ENCODE results near the gene RNU1-4. TPM values are rescaled to one million over a fixed set of nuclear protein-coding genes. Genes with fewer than 3 reads are reported as not detected.
"Not testable (repeated sequence)": the region's sequence is repeated elsewhere in the genome, so short reads cannot be mapped to it uniquely, and the experiment has no call there.

The RNU1-4 gene
- under 0.01 and 5,258 TPM in 2 replicates for total RNA-seq

- DNase-seq (ENCODE audit: low read depth in 2 of 2) = not testable (repeated sequence)
Measured at GRCh38 chr1:16740047-16740964, at the start of gene RNU1-4. Gene RNU1-4, plus strand, starts transcription at chr1:16740516.

- DNase-seq (ENCODE audit: low read depth in 2 of 2) = not testable (repeated sequence)
Measured at GRCh38 chr1:16690971-16691682, 49.2 kb upstream of the RNU1-4 start.

GRCh38 chr1:16692283-16692682, 48.0 kb upstream of the RNU1-4 start:
- not testable (repeated sequence) for DNase-seq (ENCODE audit: low read depth in 2 of 2)

GRCh38 chr1:16692717-16693448, 47.4 kb upstream of the RNU1-4 start:
- not testable (repeated sequence) for DNase-seq (ENCODE audit: low read depth in 2 of 2)

- DNase-seq (ENCODE audit: low read depth in 2 of 2) = not testable (repeated sequence)
Measured at GRCh38 chr1:16693449-16694307, 46.6 kb upstream of the RNU1-4 start.

GRCh38 chr1:16694308-16694702, 46.0 kb upstream of the RNU1-4 start:
- DNase-seq (ENCODE audit: low read depth in 2 of 2) = not testable (repeated sequence)

- DNase-seq (ENCODE audit: low read depth in 2 of 2) = not testable (repeated sequence)
Measured at GRCh38 chr1:16696507-16697150, 43.7 kb upstream of the RNU1-4 start.

GRCh38 chr1:16697152-16697551, 43.2 kb upstream of the RNU1-4 start:
- DNase-seq (ENCODE audit: low read depth in 2 of 2) = not testable (repeated sequence)

GRCh38 chr1:16699440-16699839, 40.9 kb upstream of the RNU1-4 start:
- not testable (repeated sequence) for DNase-seq (ENCODE audit: low read depth in 2 of 2)

GRCh38 chr1:16700138-16700895, 40.0 kb upstream of the RNU1-4 start:
- DNase-seq (ENCODE audit: low read depth in 2 of 2) = not testable (repeated sequence)

- DNase-seq (ENCODE audit: low read depth in 2 of 2) = not testable (repeated sequence)
Measured at GRCh38 chr1:16701189-16701588, 39.1 kb upstream of the RNU1-4 start.

GRCh38 chr1:16702280-16702679, 38.0 kb upstream of the RNU1-4 start:
- DNase-seq (ENCODE audit: low read depth in 2 of 2) = not testable (repeated sequence)

- not testable (repeated sequence) for DNase-seq (ENCODE audit: low read depth in 2 of 2)
Measured at GRCh38 chr1:16703141-16703540, 37.2 kb upstream of the RNU1-4 start.

GRCh38 chr1:16703602-16704001, 36.7 kb upstream of the RNU1-4 start:
- DNase-seq (ENCODE audit: low read depth in 2 of 2) = not testable (repeated sequence)

GRCh38 chr1:16704076-16704475, 36.2 kb upstream of the RNU1-4 start:
- DNase-seq (ENCODE audit: low read depth in 2 of 2) = not testable (repeated sequence)

- not testable (repeated sequence) for DNase-seq (ENCODE audit: low read depth in 2 of 2)
Measured at GRCh38 chr1:16704502-16705100, 35.7 kb upstream of the RNU1-4 start.

- DNase-seq (ENCODE audit: low read depth in 2 of 2) = not testable (repeated sequence)
Measured at GRCh38 chr1:16706302-16706701, 34.0 kb upstream of the RNU1-4 start.

- DNase-seq (ENCODE audit: low read depth in 2 of 2) = not testable (repeated sequence)
Measured at GRCh38 chr1:16707130-16708093, 32.9 kb upstream of the RNU1-4 start.
